Activated CD8-positive, alpha-beta memory T cell treated with anti-CD3 and anti-CD28 coated beads, Interleukin-2, amount 50 U/mL, for 24 hours (primary cell): ENCODE results near the gene ATP6V1F.
A peak's percentile ranks its signal among the peaks of the same experiment; 100 is the strongest.

Source experiments
- DNase-seq: peaks from one replicate; pipeline ENCODE4 v3.0.0-alpha.2; 2020; ENCODE audit errors: extremely low read depth

Gene ATP6V1F

DNA sequence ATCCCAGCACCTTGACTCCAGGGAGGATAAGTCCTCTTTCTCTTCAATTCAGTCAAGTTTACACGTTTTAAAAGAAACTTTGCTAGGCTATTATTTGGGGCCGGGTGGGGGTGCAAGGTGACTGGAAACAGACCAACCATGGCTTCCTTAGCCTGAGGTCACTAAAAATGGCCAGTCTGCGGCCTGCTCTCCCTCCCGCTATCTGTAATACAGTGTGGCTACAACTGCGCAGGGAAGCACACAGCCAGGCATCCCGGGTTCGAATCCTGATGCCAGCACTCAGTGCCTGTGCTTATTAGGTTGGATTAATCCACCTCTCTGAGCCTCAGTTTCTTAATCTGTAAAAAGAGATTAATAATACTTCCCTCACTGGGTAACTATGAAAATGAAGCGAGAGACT, 19.5 kb downstream of the ATP6V1F start:
- no peak for DNase-seq

DNA sequence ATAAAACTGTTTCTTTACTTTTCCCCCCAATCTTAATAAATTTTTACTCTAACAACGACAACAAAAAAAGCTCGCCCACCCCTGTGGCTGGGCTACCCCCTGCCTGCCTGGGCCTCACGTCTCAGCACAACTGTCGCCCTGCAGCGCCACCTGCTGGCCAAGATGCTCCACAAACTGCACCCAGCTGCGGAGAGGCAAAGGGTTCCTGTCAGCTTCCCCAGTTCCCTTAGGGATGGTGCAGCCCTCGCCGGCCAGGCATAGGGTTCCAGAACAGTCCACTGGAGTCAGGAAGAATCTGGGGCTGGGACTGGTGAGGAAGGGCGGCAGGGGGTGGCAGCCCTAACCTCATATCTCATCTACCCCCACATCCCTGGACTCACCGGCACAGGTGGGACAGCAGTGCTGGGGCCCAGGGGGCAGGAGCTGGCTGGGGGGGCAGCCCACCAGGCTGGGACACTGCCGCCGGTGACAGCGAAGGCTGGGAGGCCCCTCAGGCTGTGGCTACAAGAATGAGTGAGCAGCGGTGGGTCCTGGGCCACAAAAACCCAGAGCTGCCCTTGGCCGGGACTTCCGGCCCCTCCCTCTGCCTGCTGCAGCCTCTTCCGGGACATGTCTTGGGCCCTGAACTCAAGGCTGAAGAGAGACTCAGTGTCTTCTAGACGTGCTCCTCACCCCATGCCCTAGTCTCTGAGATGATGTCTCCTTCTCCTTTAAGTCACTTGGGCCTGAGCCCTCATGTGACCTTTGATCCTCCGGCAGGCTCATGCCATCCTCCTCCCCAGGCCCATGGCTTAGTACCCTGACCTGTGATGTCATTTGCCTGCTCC, 21.2 kb downstream of the ATP6V1F start:
- peak; percentile 71 for DNase-seq

GRCh38 chr7:128884561-128885369, 22.1 kb downstream of the ATP6V1F start:
- no peak for DNase-seq

- DNase-seq = no peak
Measured at GRCh38 chr7:128885370-128886187, 22.9 kb downstream of the ATP6V1F start.

DNA sequence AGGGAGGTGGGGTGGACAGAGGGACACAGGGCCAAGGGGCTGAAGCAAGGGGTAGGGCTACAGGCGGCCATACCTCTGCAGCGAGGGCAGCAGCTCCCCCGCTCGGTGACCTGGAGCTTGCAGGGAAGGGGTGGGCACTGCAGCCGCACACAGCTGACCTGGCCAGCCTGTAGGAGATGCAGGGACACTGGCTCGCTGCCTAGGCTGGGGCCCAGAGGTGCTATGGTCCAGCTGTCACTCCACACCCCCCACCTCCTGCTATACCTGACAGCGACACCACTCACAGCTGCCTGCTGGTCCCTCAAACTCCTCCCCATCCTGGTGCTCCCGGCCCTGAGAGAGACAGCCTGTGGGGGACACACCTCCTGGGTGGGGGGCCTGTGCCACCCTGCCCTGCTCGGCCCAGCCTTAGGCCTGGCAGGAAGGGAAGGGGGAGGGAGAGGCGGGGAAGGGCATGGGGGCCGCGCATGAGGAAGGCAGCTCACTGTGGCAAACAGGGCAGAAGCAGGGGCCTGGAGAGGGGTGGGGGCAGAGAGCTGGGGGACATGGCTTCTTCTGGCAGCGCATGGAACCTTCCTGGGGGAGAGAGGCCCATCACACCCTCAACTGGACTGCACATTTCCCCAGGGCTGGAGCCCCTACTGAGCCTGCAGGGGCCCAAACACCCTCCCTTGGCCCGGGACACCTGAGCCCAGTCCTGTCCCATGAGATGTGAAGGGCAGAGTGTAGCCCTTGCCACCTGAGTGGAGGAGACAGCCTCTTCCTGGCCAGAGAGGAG, 23.9 kb downstream of the ATP6V1F start:
- no peak for DNase-seq

DNA sequence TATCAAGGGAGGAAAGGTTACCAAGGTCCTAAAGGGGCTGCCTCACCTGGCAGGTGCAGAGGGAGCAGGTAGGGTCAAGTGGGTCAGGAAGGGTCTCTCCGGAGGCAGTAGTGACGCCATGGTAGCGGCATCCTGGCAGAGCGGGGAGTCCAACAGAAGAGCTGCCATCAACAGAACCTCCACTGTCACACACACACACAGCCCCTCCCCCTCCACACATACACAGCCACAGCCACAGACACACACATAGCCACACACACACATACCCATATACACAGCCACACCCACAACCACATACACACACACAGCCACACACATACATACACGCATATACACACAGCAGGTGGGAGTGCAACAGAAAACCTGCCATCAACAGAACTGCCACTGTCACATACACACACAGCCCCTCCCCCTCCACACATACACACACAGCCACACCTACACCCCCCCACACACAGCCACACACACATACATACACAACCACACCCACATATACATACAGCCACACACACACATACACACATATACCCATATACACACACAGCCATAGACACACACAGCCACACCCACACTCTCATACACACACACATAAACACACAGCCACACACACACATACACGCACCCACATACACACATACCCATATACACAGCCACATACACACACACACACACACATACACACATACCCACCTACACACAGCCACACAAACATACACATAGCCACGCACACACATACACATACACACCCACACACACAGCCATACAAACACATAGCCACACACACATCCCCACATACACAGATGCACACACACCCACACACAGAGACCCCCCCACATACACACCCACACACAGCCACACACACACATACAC, 24.7 kb downstream of the ATP6V1F start:
- DNase-seq = no peak

- no peak for DNase-seq
Measured at GRCh38 chr7:128888039-128888755, 25.5 kb downstream of the ATP6V1F start.

DNA sequence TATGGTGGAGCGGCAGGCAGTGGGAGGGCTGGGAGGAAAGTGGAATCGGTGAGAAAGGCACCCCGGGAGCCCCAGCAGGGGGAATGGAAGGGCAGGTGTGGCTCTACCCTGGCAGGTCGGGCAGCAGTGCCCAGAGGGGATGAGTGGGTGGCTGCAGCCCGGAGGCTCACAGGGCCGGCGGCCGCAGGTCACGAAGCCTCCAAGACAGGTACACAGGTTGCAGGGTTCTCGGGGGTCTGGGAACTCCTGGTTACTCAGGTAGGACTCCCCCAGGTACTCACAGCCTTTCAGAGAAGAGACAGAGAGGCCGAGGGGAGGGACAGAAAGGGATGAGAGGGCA, 26.1 kb downstream of the ATP6V1F start:
- no peak for DNase-seq

DNA sequence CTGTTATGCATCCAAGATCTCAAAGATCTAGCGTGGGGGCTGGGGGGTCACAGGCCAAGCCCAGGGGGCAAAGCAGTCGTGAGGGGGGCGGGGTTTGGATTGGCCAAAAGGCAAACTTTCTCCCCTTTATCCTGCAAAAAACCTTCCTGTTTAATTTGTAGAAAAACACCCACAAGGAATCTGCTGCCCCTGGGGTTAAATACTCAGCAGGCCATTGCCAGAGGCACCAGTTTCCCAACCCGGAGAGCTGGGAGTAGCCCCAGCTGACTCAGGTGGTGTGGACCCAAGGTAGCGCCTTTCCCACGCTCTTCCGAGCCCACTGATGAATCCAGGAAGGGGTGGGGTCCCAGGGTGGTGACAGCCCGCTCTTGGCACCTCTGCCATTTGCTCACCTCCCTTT, 26.5 kb downstream of the ATP6V1F start:
- no peak for DNase-seq

GRCh38 chr7:128890306-128891109, 27.9 kb downstream of the ATP6V1F start:
- no peak for DNase-seq

GRCh38 chr7:128891110-128891941, 28.7 kb downstream of the ATP6V1F start:
- no peak for DNase-seq

DNA sequence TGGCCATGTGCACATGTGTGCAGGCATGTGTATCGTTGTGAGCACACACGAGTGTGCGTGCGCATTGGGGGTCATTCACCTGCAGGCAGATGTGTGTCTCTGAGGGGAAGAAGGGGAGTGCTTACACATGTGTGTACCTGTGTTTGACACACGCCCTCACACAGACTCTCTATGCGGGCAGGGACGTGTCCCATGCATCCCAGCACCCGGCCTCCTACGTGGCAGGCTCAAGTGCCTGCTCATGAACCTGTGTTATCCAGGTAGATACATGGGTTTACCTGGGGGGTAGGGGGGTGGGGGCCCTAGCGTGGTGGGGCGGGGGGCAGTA, 29.2 kb downstream of the ATP6V1F start:
- DNase-seq = no peak

GRCh38 chr7:128892521-128893250, 30.0 kb downstream of the ATP6V1F start:
- DNase-seq = no peak

GRCh38 chr7:128893251-128894100, 30.8 kb downstream of the ATP6V1F start:
- DNase-seq = no peak

DNA sequence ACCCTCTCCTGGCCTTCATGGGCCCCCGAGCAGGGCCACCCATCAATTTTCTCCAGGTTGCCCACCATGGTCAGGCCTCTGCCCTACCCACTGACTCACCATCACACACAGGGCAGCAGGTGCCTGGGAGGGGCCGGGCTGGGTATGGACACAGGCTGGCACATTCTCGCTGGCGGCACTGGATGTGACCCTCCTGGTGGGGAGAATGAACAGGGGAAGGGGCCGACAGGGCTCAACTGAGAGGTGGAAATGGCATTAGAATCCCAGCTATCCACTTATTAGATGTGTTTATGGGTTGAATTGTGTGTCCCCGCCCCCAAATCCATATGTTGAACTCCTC, 31.4 kb downstream of the ATP6V1F start:
- no peak for DNase-seq

GRCh38 chr7:128895320-128895719, 32.7 kb downstream of the ATP6V1F start:
- no peak for DNase-seq

DNA sequence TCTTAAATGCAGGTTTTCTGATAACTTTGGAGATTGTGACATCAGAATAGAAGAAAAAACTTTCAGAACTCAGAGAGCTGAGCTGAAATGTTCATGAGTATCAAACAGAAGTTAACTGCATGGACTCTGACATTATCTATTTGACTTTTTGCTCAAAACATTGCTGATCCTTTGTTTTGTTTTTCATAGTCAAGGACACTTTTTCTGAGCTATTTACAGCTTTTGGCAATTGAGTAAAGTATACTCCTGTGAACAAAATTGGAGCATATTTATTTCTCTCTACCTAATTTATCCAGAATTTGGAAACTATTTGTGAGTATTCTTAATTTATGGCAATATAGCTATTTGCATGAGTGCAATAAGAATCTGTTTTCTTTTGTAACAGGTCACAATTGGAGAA, 36.7 kb downstream of the ATP6V1F start:
- no peak for DNase-seq
